Activated naive CD4-positive, alpha-beta T cell (primary cell): ENCODE results near the gene DRAM1.
A peak's percentile ranks its signal among the peaks of the same experiment; 100 is the strongest.
"Not testable (repeated sequence)": the region's sequence is repeated elsewhere in the genome, so short reads cannot be mapped to it uniquely, and the experiment has no call there.

Experiments
- DNase-seq, 4 experiments: peaks; one replicate each; lab custom pipeline; 2025; lab: John Stamatoyannopoulos, UW

The DRAM1 gene, protein sequence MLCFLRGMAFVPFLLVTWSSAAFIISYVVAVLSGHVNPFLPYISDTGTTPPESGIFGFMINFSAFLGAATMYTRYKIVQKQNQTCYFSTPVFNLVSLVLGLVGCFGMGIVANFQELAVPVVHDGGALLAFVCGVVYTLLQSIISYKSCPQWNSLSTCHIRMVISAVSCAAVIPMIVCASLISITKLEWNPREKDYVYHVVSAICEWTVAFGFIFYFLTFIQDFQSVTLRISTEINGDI

DNA sequence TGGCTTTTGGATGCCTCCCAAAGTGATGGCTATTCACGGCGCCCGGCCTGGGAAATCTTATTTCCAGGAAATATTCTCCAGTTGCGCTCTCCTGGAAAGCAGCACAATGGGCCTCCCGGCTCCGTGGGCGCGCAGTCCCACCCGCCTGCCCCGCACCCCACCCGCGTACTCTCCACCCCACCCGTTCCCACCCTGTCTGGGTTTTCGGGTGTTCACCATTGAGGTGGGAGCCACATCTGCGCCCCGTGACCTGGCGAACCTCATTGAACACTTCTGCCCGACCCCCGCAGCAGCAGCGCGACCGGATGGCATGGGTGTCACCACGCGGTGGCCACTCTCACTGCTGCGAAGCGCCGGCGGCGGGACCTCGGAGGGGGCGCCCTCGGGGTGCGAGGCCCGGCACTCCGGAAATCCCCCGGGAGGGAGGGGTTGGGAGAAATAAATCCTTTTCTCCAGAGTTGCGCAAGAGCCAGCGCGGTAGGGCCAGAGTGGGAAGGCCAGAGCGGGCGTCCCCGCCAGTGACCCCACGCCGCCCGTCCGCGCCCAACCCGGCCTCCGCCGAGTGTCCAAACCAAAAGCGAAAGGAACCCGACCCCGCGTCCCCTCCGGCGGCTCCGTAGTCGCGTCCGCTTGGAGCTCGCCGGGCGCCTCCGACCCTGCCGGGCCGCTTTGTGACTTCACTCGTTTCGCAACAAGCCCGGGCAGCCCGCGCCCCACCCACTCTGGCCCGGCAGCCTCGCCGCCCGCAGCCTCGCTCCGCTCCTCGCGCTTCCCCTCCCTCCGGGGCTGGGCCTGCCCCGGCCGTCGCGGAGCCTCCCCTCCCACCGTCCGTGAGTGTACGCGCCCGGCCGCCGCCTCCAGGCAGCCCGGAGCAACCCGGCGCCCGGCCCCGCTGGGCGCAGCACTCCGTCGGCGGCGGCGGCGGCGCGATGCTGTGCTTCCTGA, at the start of gene DRAM1:
Gene DRAM1, plus strand, starts transcription at position 720 of the 945 bp plus-strand sequence. Its CDS starts 210 bp downstream, at position 930.
- peak; percentile 37 to 53 (median 51) for DNase-seq

DNA sequence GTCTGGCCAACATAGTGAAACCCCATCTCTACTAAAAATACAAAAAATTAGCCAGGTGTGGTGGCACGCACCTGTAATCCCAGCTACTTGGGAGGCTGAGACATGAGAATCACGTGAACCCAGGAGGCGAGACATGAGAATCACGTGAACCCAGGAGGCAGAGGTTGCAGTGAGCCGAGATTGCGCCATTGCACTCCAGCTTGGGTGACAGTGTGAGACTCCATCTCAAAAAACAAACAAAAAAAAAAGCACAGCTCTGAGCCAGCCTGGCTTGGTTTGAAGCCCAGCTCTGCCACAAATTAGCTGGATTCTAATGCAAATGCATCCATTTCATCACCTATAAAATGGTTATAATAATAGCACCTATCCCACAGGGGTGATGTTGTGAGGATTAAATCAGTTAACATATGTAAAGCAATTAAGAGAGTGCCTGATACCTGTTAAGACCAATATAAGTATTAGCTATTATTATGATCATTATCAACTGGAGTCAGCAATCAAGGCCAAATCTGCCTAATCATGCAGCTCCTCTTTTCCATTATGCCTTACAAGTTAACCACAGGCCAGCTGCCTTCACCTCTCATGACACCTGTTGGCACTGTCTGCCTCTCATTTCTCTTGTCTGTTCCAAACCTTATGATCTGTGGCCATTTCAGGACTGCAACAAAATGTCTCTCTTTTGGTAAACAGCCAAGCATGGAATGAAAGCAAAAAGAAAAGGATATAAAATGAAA, 48.8 kb upstream of the DRAM1 start:
- DNase-seq, result no peak

DNA sequence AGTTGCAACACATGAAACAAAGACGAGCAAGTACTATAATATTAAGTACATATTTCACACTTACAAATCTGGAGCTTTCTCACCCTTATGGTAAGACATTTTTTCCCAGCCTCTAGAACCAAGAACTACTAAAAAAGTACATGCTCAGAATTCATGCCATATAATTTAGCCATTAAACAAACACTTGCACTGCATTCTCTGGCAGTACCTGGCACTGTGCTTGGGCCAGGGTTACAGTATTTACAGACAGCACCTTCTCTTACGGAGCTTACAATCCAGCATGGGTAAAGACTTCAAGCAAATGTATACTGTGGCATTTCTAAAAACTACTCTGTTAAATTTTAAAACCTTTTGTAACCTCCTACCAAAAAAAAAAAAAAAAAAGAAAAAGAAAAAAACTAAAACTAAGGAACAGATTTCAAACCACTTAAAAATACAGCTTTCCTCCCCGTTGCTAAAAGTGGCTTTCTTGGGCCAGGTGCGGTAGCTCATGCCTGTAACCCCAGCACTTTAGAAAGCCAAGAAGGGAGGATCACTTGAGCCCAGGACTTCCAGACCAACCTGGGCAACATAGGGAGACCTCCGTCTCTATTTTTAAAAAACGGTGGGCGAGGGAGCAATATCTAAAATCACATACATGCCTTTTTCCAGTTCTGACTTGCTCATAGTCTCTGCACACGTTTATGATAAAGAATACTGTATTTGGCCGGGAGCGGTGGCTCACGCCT, 47.6 kb upstream of the DRAM1 start:
- no peak for DNase-seq

DNA sequence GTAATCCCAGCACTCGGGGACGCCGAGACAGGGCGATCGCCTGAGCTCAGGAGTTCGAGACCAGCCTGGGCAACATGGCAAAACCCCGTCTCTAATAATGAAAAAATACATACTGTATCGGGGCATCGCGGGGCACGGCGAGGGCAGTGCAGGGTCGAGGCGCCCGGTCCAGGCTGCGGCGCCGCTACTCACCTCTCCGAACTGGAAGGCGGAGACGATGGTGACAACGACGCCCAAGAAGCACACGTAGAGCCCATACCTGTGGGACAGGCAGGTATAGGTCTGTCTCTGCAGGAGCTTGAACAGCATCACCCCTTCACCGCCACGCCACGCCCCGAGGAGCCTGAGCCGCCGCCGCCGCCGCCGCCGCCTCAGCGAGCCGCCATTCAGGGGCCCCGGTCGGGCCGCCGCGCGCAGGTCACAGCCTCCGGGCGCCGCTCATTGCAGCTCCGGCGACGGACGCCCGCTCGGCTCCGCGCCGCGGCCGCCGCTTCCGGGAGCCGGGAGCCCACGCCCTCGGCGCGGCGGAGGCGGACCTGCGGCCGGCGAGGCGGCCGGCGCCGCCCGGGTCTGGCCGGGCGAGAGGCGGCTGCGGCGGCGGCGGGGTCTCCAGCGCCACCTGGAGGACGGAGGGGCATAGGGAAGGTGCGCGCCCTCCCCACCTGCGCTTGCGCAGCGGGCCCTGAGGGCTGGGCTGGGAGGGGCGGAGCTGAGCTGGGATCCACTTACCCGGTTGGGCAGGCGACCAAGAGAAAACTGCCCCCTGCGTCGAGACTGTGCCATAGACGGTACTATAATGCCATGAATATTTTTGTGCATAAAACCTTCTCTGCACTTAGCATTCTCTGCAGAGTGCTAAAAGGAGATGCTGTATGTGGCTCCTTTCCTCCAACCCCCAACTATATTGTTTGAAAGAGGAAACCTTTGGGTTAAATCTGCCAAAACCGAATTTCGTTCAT, 46.7 kb upstream of the DRAM1 start, which contains the start of gene GNPTAB:
Gene GNPTAB, minus strand, starts transcription at position 593 of the 959 bp plus-strand sequence. Its CDS starts 284 bp downstream, at position 309.
- DNase-seq, result peak; percentile 84 to 97 (median 93)

DNA sequence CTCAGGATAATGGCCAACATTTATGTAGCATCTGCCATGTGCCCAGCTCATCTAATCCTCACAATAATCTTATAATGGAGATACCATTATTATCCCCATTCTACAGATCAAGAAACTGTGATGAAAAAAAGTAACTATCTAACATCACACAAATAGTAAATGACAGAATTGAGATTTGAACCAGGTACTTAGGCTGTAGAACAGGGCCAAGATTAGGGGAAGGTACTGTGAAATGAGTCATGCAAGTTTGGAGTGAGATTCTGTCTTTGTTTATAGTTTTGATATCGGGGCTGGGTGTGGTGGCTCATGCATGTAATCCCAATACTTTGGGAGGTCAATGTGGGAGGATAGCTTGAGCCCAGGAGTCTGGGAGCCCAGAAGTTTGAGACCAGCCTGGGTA, 45.4 kb upstream of the DRAM1 start:
- DNase-seq, result no peak

DNA sequence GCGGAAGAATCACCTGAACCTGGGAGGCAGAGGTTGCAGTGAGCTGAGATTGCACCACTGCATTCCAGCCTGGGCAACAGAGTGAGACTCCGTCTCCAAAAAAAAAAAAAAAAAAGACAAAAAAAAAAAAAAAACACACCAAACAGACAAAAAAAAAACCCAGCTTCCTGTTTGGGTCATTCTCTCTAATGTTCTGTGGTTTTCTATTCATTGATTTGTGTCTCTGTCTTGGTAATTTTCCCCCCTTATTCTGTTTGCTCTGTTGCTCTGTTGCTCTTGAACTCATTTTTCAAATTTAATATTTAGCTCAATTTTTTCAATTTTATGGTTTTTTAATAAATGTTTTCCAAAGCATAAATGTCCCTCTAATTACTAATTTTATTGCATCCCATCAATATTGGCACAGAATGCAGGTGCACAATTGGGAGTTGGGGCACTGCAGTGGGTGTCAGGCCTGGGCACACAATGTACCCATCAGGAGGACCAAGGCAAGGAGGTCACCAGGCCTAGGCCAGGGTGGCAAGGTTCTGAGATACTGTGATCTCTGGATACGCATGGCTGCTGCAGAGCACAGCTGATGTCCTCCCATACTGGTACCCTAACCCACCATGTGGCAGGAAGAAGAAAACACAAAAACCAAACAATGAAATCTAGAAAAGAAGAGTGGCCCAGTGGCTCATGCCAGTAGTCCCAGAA, 38.6 kb upstream of the DRAM1 start:
- DNase-seq, result no peak

DNA sequence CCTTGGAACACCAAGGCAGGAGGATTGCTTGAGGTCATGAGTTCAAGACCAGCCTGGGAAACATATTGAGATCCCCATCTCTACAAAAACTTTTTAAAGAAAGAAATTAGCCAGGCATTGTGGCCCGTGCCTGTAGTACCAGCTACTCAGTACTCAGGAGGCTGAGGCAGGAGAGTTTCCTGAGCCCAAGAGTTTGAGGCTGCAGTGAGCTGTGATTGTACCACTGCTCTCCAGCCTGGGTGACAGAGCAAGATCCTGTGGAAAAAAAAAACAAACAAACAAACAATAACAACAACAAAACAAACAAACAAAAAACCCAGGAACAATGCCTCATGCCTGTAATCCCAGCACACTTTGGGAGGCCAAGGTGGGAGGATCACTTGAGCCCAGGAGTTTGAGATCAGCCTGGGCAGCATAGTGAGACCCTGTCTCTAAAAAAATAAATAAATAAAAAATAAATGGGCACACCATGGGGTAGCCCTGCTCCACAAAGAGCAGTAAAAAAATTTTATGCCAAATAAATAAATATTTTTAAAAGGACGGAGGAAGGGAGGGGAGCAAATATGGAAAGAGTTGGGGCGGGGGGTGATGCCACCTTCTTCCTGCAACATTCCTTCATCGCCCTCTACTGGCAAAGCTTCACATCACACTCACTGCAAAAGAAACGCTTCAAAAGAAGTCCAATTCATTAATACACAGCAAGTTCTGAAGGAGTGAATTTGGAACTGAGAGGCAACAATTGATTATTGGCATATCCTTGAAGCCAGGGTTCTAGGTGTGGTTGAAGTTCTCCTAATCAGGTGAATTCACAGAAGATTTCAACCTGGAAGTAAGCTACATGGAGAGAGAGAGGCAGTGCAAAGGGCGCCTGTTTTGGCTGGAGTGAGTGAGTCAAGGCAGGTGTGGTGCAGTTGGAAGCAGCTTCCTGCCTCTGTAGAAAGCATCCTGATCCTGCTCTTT, 37.8 kb upstream of the DRAM1 start:
- DNase-seq, result peak; percentile 6 to 43 (median 24)

DNA sequence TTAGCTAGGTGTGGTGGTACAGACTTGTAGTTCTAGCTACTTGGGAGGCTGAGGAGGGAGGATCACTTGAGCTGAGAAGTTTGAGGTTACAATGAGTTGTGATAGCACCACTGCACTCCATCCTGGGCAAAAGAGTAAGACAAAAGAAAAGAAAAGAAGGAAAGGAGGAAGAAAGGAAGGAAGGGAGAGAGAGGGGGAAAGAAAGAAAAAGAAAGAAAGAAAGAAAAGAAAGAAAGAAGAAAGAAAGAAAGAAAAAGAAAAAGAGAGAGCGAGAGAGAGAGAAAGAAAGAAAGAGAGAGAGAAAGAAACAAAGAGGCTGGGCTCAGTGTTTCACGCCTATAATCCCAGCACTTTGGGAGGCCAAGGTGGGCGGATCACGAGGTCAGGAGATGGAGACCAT, 36.3 kb upstream of the DRAM1 start:
- DNase-seq, result no peak

DNA sequence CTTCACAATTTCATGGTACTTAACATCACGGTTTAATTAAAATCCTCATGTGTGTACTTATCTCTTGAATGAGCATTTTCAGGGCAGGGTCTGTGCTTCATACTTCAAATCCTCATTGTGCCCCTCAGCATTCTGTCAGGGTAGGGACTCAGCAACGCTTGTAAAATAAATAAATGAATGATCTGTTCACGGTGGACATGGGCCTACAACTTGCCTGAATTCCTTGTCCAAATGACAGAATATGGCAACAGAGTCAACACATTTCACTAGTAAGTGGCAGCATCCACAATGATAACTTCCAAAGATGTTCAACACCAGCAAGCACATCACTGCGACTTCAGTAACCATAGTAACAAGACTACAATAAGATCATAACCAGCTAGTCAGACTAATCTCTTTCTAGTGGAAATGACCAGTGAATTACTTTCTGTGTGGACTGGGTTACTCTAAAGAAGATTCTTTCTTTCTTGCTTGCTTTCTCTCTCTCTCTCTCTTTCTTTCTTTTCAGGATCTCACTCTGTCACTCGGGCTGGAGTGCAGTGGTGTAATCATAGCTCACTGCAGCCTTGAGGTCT, 32.2 kb upstream of the DRAM1 start:
- no peak for DNase-seq

DNA sequence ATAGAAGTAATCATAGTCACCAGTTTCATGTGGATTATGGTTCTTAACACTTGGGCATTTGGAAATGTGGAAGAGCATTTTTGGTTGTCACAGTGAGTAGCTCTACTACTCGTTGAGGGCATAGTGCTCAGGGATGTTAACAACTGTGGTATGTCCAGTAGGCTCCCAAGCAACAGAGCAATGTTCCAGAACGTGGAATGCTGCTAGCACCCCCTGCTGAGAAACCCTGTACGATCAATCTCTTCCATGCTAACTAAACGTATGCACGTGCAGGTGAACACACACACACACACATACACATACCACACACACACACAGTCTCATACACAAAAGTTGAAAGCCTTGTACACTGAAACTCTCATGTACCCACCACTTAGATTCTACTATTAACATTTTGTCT, 30.1 kb upstream of the DRAM1 start:
- DNase-seq, result no peak

DNA sequence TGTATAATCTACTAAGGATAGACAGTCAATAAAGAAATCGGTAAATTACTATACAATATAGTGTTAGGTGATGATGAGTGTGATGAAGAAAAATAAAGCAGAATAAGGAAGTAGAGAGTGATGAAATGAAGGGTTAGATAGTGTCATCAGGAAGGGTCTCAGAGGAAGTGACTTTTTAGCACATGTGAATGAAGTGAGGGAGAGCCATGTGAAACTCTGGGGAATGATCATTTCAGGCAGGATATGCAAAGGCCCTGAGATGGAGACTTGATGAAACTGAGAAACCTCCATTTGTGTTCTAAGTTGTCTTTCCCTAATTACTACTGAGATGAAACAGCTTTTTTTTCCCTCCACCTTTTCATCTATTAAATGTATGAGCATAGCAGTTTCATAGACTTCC, 27.2 kb upstream of the DRAM1 start:
- DNase-seq, result no peak

DNA sequence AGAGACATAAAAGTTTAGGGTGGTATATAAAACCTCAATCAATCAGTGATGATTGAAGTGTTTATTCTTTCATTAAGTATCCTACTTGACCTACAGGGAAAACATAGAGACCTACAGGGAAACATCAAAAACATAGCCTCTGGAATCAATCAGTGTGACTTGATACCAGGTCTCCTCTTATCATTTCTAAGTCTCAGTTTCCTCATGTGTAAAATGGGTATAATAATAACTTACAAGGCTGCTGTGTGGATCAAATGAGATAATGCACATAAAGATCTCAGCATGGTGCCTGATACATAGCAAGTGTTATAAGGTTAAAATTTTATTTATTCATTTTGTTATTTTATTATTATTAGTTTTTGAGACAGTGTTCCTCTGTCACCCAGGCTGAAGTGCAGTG, 24.4 kb upstream of the DRAM1 start:
- no peak for DNase-seq

DNA sequence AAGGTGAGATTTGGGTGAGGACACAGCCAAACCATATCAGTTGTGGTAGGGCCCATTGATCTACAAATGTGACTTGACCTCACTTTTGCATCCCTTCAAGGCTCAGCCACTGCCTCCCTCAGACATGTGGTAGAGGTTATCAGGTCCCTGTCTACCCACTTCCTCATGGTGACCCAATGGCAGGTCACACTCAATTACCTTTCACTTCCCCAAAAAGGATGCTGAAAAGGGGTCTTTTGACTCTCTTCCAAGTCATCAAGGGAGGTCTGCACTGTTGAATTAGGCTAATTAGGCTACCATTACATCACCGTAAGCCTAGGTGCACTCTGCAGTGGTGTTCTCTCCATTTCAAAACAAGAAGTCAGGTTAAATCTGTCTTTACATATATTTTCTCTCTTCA, 22.6 kb upstream of the DRAM1 start:
- no peak for DNase-seq

DNA sequence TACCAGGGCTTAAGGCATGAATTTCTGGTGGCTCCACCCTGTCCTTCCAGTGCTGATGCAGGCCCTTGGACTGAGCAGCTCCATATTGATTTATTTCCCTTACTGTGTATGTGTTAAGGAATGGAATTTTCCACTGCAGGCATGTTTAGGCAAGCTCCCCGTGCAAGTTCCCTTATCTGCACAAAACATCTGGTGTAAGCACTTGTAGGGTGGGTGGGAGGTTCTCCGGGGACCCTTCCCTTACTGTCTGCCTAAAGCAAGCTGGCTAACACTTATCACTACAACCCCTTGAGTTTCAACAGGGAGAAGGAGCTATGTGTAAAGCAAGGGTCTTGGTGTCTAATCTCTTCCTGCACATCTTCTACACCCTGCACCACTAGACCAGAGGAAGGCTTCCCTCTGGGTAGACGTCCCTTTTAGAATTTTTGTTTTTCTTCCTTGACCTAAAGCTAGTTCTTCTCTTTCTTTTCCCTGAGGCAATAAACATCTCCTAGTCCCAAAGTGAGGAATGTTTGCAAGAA, 22.0 kb upstream of the DRAM1 start:
- DNase-seq, result no peak

DNA sequence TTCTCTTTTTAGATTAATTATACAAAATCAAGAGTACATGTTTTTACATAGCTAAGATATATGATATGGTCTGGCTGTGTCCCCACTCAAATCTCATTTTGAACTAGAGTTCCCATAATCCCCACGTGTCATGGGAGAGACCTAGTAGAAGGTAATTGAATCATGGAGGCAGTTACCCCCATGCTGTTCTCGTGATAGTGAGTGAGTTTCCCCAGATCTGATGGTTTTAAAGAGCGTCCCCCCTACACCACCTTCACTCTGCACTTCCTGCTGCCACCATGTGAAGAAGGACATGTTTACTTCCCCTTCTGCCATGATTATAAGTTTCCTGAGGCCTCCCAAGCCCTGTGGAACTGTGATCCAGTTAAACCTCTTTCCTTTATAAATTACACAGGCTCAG, 21.4 kb upstream of the DRAM1 start:
- no peak for DNase-seq

DNA sequence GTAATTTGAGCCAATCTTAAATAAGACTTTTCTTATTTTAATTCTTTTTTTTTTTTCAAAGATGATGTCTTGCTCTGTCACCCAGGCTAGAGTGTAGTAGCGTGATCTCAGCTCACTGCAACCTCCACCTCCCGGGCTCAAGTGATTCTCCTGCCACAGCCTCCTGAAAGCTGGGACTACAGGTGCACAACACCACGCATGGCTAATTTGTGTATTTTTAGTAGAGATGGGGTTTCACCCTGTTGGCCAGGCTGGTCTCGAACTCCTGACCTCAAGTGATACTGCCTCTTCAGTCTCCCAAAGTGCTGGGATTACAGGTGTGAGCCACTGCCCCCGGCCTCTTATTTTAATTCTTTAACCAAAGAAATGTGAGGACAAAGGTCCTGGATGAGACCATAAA, 20.8 kb upstream of the DRAM1 start:
- not testable (repeated sequence) for DNase-seq

DNA sequence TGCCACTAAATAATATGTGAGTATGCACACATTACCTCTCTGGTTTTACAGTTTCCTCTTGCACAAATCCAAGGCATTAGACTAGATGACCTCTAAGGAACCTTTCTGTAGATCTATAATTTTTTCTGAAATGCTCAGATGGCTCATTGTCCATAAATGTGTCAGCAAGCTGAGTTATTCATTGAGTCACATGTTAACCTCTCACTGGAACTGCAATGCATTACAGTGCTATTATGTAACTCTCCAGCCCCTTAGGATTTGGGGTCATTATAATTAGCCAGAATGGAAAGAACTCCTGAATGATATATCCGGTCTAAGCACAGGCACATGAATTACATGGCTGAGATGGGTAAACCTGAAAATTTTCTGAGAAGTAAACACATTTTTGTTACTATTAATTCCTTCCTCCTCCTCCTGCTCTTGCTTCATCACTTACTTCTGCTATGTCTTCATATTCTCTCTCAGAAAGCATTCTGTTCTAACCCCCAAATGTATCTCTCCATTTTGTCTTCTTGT, 20.3 kb upstream of the DRAM1 start:
- no peak for DNase-seq

DNA sequence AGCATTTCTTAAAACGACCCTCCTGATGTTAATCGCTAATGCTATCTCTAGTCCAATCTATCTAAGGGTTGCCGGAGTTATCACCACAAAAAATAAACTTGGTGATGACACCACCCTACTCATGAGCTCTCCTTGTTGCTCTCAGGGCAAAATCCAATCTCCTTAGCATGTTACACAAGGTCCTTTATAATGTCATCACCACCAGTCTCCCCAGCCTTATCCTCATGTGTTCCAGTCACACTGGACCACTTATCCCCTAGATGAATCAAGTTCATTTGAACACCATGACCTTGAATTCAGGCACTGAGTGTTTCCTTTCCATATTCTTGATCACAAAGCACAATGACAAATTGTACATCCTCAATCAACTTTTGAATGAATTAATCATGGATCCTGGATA, 19.0 kb upstream of the DRAM1 start:
- no peak for DNase-seq
